Measurements from ENCODE around the gene PPFIA2.

DNA sequence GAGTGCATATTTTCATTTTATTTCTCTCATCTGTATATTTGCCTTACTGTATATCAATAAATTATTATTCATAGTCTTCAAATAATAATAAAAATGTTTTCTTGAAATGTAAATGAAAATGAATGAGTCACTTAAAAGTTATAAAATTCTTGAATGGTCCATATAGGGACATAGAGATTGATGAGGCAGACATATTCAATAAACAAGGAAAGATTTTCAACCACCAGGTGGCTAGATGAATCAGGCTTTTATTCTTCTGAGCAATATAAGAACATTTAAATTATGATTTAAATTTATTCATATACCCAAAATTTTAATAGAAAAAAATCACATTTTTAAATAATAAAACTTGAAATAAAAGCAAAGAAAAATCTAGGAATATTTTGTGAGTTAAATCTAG, 431.7 kb downstream of the PPFIA2 start:
- TF ChIP-seq, protein P1, sequence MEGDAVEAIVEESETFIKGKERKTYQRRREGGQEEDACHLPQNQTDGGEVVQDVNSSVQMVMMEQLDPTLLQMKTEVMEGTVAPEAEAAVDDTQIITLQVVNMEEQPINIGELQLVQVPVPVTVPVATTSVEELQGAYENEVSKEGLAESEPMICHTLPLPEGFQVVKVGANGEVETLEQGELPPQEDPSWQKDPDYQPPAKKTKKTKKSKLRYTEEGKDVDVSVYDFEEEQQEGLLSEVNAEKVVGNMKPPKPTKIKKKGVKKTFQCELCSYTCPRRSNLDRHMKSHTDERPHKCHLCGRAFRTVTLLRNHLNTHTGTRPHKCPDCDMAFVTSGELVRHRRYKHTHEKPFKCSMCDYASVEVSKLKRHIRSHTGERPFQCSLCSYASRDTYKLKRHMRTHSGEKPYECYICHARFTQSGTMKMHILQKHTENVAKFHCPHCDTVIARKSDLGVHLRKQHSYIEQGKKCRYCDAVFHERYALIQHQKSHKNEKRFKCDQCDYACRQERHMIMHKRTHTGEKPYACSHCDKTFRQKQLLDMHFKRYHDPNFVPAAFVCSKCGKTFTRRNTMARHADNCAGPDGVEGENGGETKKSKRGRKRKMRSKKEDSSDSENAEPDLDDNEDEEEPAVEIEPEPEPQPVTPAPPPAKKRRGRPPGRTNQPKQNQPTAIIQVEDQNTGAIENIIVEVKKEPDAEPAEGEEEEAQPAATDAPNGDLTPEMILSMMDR (IDR thresholded peaks at IDR 0.05; ENCODE audit: poor library complexity, severe bottlenecking) = no peak
- TF ChIP-seq EZH2 (IDR thresholded peaks at IDR 0.05; ENCODE audit: borderline replicate concordance, insufficient read depth, low read length, poor library complexity, severe bottlenecking) (no peak), RAD21 (conservative IDR thresholded peaks at IDR 0.05) (no peak), POLR2AphosphoS5 (IDR thresholded peaks at IDR 0.05) (no peak)

Measured in neural cell (in vitro differentiated cells).